Kidney glomerular epithelial cell (primary cell): ENCODE measurements around the gene BSN.

ENCODE experiments used
- DNase-seq: peaks from one replicate; lab custom pipeline; 2025; lab: John Stamatoyannopoulos, UW

Gene BSN

DNA sequence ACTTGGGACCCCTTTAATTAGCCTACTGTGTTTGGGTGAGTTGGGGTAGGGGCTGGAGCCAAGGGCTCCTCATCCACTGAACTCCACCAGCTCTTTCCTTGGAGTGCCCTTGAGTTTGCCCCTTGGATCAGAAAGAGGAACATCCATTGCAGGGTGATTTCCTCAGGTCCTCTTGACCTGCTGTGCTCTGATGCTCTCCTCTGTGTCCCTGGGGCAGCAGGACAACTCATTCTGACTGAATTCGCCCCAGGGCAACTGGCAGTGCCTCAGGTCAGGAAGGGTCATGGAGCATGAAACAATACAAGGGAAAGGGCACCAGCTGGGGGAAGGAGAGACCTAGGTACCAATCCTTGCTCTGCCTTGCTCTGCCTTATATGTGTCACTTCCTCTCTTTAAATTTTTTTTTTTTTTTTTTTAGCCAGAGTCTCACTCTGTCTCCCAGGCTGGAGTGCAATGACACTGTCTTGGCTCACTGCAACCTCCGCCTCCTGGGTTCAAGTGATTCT is 47.8 kb downstream of the BSN start:
- DNase-seq, result no peak

DNA sequence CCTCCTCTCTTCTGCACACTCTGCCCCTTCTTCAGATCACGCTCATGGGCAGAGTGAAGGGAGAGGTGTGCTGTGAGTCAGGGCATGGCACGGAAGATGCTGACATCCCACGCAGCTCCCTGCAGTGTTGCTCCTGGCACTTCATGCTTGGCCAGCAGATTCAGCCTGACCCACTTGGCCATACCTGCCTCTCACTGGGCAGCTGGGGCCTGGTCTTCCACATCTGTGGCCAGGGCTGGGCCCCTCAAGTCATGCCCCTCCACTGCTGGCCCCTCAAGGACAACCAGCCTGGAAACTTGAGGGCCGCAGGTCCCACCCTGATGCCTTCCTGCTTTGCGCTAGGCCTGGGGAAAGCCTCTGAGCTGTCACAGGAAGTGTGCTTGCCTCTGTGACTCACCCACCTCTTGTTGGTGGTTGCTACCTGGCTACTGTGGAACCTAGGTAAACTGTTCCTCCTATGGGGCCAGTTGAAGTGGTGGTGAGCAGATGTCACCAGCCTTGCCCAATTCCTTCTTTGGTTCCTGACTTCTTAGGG is 48.7 kb downstream of the BSN start:
- peak; percentile 9 for DNase-seq

DNA sequence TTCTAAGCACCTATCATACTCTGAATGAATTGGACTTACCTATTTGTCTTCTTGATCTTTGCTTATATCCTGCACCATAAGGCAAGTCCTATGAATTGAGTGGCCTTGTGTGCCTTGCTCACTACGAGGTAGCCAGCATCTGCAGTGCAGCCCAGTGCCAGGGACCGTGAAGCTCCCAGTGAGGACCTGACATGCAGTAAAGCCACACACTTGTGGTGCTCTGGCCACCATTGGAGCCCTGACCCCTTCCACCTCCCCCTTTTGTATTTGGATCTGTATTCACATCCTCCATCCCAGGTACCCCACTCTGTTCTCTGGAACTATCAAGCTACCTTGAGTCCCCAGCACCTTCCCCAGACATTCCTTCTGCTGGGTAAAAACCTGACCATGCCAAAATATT is 52.1 kb downstream of the BSN start:
- DNase-seq, result no peak

DNA sequence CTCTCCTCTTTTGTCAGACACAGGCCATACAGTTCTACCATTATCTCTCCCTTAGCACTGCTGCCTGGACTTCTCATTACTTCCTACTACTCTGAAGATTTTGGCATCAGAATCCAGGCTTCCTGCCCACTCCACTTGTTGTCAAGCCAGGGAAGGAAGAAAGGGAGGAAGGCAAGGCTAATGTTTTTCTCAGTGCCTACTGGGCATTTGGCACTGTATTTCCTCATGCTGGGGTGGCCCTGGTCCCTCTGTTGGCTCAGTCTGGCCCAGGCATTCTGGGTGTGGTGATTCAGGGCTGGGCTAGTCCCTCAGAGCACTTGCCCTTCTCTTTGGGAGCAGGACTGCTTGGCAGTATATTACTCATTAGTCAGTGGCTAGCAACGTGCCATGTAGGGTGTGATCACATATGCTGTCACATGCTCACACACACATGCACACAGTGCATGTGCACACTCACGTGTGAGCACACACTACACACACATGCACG is 52.9 kb downstream of the BSN start:
- no peak for DNase-seq

- DNase-seq, result no peak
These were observed 53.5 kb downstream of the BSN start for GRCh38 chr3:49607796-49608195.

DNA sequence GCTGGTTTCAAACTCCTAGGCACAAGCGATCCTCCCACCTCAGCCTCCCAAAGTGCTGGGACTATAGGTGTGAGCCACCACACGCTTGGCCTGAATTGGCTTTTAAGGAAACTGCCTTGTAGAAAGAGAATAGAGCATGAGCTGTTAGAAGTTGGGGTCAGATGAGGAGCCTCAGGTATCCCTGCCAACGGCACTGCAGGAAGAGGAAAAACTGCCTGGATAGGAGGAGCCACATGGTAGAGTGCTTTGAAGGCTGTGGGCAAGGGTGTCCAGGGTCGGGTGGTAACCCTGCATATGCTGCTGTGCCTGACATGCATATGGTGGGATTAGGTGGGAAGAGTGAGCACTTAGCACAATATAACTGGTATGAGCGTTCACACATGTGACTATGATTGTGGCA is 55.0 kb downstream of the BSN start:
- DNase-seq, result no peak

DNA sequence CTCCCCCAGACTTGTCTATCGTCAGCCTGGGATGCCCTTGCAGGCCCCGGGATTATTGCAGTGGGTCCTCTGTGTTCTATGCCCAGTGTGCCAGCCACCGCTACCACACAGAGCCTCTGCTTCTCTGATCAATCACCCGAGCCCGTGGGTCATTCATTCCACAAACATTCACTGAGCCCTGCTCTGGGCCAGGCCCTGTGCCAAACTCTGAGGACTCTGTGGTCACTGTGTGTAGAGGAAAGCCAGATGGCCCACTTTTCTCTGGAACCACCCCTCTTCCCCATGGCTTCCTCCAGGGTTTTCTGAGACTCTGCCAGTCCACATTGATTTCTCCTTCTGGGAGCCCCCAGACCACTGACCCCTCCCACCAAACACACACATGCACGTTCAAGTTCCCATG is 55.5 kb downstream of the BSN start:
- DNase-seq, result no peak

- DNase-seq, result no peak
These were observed 56.5 kb downstream of the BSN start for GRCh38 chr3:49610666-49611280.

- DNase-seq, result no peak
These were observed 57.0 kb downstream of the BSN start for GRCh38 chr3:49611291-49611690.

GRCh38 chr3:49611719-49612118 is 57.4 kb downstream of the BSN start:
- DNase-seq, result no peak

DNA sequence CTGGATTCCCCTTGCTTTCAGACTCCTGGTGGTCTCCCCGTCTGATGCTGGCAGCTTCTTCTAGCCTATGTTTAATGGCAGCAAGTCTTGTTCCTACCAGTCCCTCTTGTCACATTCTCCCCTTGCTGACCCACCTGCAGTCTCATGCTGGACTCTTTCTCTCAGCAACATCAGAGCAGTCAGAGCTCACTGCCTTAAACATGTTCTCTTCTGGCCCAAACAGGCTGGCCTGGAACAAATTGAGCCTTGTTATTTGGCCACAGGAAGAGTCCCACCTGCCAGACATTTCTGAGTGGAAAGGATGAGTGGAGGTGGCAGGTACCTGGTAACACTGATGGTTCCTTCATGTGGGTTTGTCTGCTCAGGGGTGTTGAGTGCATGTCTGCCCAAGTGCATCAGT is 60.7 kb downstream of the BSN start:
- no peak for DNase-seq

DNA sequence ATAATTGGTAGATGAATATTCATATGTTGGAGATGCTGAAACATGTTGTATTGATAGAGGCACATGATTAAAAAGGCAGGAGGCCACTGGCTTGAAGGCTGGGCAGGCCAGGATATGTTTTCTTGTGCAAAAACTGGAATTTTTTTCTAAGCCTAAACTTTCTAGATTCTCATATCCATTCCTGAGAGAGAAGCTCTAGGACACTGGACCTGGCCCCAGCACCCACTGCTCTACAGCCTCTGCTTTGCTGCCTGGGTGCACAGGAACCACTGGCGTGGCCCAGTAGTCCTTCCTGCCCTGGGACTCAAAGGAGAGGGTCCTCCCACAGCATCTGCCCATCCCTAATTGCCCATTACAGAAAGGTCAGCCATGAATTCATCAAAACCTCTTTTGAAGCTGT is 61.8 kb downstream of the BSN start:
- DNase-seq, result no peak

GRCh38 chr3:49616491-49616941 is 62.2 kb downstream of the BSN start:
- DNase-seq, result peak; percentile 72

- no peak for DNase-seq
These were observed 63.2 kb downstream of the BSN start for GRCh38 chr3:49617390-49618013.

- DNase-seq, result no peak
These were observed 64.1 kb downstream of the BSN start for GRCh38 chr3:49618412-49618811.

GRCh38 chr3:49619649-49620048 is 65.4 kb downstream of the BSN start:
- no peak for DNase-seq

DNA sequence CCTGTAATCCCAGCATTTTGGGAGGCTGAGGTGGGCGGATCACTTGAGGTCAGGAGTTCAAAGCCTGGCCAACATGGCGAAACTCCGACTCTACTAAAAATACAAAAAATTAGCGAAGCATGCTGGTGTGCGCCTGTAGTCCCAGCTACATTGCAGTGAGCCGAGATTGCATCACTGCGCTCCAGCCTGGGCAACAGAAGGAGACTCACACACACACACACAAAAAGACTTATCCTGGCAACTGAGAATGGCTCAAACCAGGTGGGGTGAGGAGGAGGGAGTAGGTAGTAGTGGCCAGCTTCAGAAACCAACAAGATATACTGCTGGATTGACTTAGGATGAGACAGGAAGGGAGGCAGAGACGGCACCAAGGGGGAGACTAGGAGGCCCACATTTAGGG is 66.5 kb downstream of the BSN start:
- no peak for DNase-seq

DNA sequence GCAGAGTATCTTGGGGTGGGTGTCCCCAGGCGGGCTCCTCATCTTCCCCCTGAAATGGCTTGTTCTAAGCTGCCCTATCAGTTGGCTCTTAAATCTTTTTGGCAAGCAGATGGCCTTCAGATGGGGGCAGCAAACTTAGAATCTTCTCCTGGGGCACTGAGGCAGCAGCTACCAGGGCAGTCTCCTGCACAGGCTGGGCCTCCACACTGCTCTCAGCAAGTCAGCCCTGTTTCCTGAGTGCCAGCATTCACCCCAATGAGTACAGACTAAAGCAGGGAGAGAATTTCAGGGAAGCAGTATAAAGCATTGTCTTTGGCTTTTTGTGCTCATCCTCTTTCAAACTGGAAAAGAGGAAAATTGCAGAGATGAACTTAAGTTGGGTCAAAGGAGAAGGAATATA is 68.8 kb downstream of the BSN start:
- DNase-seq, result no peak

GRCh38 chr3:49625071-49625470 is 70.8 kb downstream of the BSN start:
- DNase-seq, result no peak

DNA sequence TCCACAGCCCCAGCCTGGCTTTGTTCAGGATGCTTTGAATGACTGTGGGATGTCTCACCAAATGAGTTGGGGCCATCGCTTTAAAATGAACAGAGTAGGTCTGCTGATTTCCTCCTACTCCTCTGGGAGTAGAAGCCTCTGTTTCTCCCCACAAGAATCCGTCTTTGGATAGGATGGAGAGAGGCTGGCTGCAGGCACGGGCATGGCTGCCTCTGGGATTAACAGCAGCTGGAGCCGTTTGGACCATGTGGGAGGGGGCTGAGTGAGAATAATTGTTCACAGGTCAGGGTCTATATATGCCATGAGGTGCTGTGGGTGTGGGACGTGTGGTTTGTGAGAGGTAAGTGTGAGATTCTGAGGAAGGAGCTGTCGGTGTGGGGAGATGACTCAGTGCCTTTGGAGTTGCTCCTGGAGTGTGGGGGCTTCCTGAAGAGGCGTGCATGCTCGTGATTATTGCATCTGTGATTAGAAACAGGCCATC is 71.9 kb downstream of the BSN start:
- no peak for DNase-seq

GRCh38 chr3:49626796-49627195 is 72.5 kb downstream of the BSN start:
- no peak for DNase-seq

DNA sequence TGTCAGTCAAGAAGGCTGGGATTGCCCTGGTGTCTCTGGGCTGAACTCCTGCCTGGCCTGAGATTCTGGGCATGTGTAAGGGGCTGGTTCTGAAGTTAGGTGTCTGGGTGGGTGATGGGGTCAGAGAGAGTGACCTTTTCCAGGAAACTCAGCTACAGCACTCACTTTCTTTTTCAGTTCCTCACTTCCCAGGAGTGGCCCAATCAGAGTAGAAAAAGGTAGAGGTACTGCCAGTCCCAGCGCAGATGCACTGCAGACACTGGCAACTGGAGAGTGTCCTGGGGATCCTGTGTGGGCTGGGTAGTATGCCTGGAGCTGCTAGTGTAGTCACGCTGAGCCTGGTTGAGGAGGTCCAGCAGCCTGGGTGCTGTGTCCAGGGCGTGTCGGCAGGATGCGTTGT is 73.4 kb downstream of the BSN start:
- no peak for DNase-seq

DNA sequence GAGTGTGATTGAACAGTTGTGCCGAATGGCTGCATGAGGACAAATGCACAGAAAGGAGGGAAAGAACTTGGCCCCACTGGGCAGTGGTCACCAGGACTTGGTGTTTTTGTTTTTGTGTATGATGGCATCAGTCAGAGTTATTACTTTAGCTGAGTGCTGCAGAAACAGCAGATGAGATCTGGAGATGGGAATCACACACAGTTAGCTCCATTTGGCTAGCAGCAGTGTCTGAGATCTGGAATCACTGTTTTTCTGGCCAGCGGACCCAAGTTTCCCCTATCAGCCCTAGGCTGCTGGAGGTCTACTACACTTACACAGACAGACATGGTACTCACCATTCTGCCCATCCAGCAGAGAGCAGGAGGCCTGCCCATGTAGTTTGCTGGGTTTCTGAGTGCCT is 74.0 kb downstream of the BSN start:
- no peak for DNase-seq
